ENCODE measurements around the gene RABGAP1L. TPM values are rescaled to one million over a fixed set of nuclear protein-coding genes. Genes with fewer than 3 reads are reported as not detected.
"Not testable (repeated sequence)": the region's sequence is repeated elsewhere in the genome, so short reads cannot be mapped to it uniquely, and the experiment has no call there.

Gene RABGAP1L
- total RNA-seq, 4 donors from 2014 or later: 39.3 to 101 (median 63.7) TPM

DNA sequence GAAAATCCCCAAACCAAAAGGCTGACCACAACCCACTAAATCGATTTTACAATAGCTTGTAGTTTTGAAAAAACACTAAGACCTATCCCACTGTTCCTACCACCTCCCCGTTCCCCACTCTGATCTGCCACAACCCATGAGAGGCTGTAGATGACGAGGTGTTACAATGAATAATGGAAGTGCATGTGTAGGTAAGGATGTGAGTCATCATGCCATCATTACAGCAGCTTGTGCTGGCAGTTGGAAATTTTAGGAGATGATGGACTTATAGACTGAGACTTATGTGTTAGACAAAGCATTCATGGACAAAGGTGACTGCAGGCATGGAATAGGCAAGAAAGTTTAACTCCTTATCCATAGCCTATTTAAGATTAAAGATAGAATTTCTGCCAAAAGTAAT lies 655.7 kb downstream of the RABGAP1L start:
- TF ChIP-seq POLR2A (IDR thresholded peaks at IDR 0.05; ENCODE audit: low read depth): no peak
- WGBS: 87% methylated on average over 3 of the region's 3 CpGs

DNA sequence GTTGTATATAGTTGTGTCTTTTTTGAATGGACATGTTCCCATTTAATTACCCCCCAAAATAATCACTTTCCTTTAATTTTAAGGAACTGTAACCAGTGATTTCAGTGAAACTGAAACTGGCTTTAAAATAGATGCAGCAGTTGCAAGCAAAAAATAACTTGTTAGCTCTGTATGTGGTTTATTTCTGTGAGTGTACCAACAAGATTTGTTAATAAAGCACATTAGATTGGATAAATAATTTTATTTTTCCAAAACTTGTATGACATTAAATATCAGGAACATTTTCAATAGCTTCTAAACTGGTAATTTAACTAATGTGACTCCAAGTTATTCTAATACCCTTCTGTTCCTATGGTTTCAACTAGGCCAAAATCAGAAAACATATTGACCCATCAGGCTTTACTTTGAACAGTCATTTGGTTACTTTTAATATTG lies 656.2 kb downstream of the RABGAP1L start:
- no peak overlapping the region for H3K27ac ChIP-seq (replicated peaks in 1 of 4)
- no peaks in the 10 kb centered on the region for H3K27me3 ChIP-seq

More for the DNA sequence above, 655.7 kb downstream of the RABGAP1L start:
- H3K27me3 ChIP-seq: no peaks in the 10 kb centered on the region
- no peaks in the 10 kb centered on the region for H3K4me1 ChIP-seq
- H3K4me3 ChIP-seq: no peak overlapping the region
- intact Hi-C loops (cut with DNase I): no loop called here
- no peaks in the 10 kb centered on the region for H3K9me3 ChIP-seq
- H3K27ac ChIP-seq (replicated peaks in 1 of 4): no peak overlapping the region
- no peaks in the 10 kb centered on the region for H3K36me3 ChIP-seq
- DNase-seq (ENCODE audit: extremely low spot score): no peak

DNA sequence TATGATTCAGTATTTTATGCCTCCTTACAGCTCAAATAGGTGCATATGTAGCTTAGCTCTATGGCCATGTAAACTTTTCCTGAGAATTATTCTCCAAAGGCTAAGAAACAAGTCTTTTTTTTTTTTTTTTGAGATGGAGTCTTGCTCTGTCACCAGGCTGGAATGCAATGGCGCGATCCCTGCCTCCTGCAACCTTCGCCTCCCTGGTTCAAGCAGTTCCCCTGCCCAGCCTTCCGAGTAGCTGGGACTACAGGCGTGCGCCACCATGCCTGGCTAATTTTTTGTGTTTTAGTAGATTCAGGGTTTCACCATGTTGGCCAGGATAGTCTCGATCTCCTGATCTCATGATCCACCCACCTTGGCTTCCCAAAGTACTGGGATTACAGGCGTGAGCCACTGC lies 657.3 kb downstream of the RABGAP1L start:
- H3K36me3 ChIP-seq; H3K27ac ChIP-seq (replicated peaks in 1 of 4); intact Hi-C loops (cut with DNase I); H3K27me3 ChIP-seq; H3K4me1 ChIP-seq; H3K4me3 ChIP-seq; DNase-seq (ENCODE audit: extremely low spot score); H3K9me3 ChIP-seq: not testable (repeated sequence)
- WGBS: over 99% methylated on average over 8 of the region's 8 CpGs

More for the DNA sequence above, 656.2 kb downstream of the RABGAP1L start:
- intact Hi-C loops (cut with DNase I): no loop called here
- Histone ChIP-seq H3K4me3 (no peak overlapping the region), H3K9me3 (no peaks in the 10 kb centered on the region), H3K4me1 (no peaks in the 10 kb centered on the region), H3K36me3 (no peaks in the 10 kb centered on the region)
- TF ChIP-seq EP300 (IDR thresholded peaks at IDR 0.05): no peak
- TF ChIP-seq, protein P1, sequence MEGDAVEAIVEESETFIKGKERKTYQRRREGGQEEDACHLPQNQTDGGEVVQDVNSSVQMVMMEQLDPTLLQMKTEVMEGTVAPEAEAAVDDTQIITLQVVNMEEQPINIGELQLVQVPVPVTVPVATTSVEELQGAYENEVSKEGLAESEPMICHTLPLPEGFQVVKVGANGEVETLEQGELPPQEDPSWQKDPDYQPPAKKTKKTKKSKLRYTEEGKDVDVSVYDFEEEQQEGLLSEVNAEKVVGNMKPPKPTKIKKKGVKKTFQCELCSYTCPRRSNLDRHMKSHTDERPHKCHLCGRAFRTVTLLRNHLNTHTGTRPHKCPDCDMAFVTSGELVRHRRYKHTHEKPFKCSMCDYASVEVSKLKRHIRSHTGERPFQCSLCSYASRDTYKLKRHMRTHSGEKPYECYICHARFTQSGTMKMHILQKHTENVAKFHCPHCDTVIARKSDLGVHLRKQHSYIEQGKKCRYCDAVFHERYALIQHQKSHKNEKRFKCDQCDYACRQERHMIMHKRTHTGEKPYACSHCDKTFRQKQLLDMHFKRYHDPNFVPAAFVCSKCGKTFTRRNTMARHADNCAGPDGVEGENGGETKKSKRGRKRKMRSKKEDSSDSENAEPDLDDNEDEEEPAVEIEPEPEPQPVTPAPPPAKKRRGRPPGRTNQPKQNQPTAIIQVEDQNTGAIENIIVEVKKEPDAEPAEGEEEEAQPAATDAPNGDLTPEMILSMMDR (IDR thresholded peaks at IDR 0.05): no peak
- TF ChIP-seq POLR2AphosphoS5 (IDR thresholded peaks at IDR 0.05): no peak
- no peak for TF ChIP-seq POLR2A (IDR thresholded peaks at IDR 0.05; ENCODE audit: low read depth)
- DNase-seq (ENCODE audit: extremely low spot score): no peak

DNA sequence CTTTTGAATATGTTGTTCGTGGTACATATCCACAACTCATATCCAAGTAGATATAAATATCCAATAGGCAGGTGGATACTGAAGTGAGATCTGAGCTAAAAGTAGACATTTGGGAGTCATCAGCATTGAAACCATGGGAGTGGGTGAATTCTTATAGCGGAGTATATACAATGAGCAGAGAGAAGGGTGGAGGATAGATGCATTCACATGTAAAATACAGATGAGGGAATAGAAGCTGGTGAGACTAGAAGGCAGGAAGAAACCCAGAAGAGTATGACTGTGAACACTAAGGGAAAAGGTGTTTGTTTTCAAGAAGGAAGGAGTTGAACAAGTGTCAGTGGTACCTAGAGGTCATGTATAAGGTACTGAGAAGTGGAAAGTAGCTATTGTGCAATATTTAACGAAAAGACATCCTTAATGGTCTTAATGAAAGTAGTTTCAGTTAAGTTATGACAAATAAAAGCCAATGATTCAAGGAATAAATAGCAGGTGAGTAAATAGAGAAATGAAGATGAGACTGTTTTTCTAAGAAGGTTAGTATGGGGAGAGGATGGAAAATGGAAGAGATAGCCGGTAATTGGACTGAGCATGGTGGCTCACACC lies 658.8 kb downstream of the RABGAP1L start:
- intact Hi-C loops (cut with DNase I): no loop called here
- DNase-seq (ENCODE audit: extremely low spot score): no peak
- Histone ChIP-seq H3K4me1 (no peaks in the 10 kb centered on the region), H3K27me3 (no peaks in the 10 kb centered on the region), H3K9me3 (no peaks in the 10 kb centered on the region), H3K27ac (replicated peaks in 1 of 4) (no peak overlapping the region), H3K36me3 (no peaks in the 10 kb centered on the region), H3K4me3 (no peak overlapping the region)
- WGBS: 70% methylated on average over 4 of the region's 4 CpGs
- TF ChIP-seq POLR2A (IDR thresholded peaks at IDR 0.05; ENCODE audit: low read depth) (no peak), POLR2AphosphoS5 (IDR thresholded peaks at IDR 0.05) (no peak), EP300 (IDR thresholded peaks at IDR 0.05) (no peak)
- TF ChIP-seq, protein P1 (IDR thresholded peaks at IDR 0.05): no peak

DNA sequence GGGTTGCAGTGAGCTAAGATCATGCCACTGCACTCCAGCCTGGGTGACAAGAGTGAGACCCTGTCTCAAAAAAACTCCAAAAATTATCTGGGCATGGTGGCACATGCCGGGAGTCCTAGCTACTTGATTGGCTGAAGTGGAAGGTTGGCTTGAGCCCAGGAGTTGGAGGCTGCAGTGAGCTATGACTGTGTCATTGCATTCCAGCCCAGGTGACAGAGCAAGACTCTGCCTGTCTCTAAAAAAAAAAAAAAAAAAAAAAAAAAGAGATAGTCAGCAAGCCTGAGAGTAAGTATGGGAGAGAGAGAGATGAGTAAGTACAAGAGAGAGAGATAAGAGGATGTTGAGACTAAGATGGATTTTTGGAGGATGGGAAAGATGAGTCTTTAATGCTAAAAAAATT lies 659.6 kb downstream of the RABGAP1L start:
- Histone ChIP-seq H3K36me3 (no peaks in the 10 kb centered on the region), H3K4me3 (no peak overlapping the region), H3K27ac (replicated peaks in 1 of 4) (no peak overlapping the region), H3K9me3 (no peaks in the 10 kb centered on the region), H3K4me1 (no peaks in the 10 kb centered on the region), H3K27me3 (no peaks in the 10 kb centered on the region)
- DNase-seq (ENCODE audit: extremely low spot score): no peak
- intact Hi-C loops (cut with DNase I): no loop called here
- 100% methylated on average over 1 of the region's 1 CpG for WGBS
- no peak for TF ChIP-seq EP300 (IDR thresholded peaks at IDR 0.05)
- TF ChIP-seq, protein P1 (IDR thresholded peaks at IDR 0.05): no peak
- TF ChIP-seq POLR2AphosphoS5 (IDR thresholded peaks at IDR 0.05): no peak
- no peak for TF ChIP-seq POLR2A (IDR thresholded peaks at IDR 0.05; ENCODE audit: low read depth)

DNA sequence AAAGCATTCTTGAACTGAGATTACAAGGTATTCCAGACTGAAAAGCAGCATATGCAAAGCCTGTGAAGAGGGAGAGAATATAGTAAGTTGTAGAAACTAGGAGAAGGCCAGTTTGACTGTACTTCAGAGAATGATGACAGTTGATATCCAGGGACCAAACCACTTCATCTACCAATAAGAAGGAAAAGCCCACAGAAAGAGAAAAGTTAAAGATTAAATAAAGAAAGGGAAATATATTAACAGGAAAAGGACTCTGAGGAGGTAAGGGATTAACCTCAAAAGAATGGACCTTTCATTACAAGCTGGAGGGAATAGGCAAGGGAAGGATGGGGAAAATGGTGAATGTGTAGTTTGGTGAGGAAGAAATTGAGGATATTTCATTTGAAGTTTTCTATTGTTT lies 660.3 kb downstream of the RABGAP1L start:
- Histone ChIP-seq H3K4me1 (no peaks in the 10 kb centered on the region), H3K27ac (replicated peaks in 1 of 4) (no peak overlapping the region), H3K27me3 (no peaks in the 10 kb centered on the region), H3K36me3 (no peaks in the 10 kb centered on the region), H3K4me3 (no peak overlapping the region), H3K9me3 (no peaks in the 10 kb centered on the region)
- intact Hi-C loops (cut with DNase I): no loop called here
- DNase-seq (ENCODE audit: extremely low spot score): no peak
- TF ChIP-seq EP300 (IDR thresholded peaks at IDR 0.05): no peak
- TF ChIP-seq, protein P1 (IDR thresholded peaks at IDR 0.05): no peak
- no peak for TF ChIP-seq POLR2AphosphoS5 (IDR thresholded peaks at IDR 0.05)
- TF ChIP-seq POLR2A (IDR thresholded peaks at IDR 0.05; ENCODE audit: low read depth): no peak
